HepG2 (cell line): ENCODE data around the gene MARCHF11. TPM values are rescaled to one million over a fixed set of nuclear protein-coding genes. Genes with fewer than 3 reads are reported as not detected.

Experiments
- ATAC-seq: fragments of 200-7000 bp; cut with Tn5 transposase; 3 replicates; pipeline ENCODE4 v1.9.1; 2020; ENCODE audit warnings: mild to moderate bottlenecking, moderate library complexity
- BruUV-seq: library from RNA; stranded (reverse); fragments of 400-500 nt; replicated peaks from 2 replicates; lab custom pipeline; 2021; lab: Mats Ljungman, UMichigan
- CTCF ChIA-PET: fragments of 300-600 bp; formaldehyde crosslinking; extraction: SDS; loops from one replicate; lab custom pipeline; 2021; ENCODE audit warnings: low total read pairs, inconsistent platforms, low intra/inter-chr PET ratio; lab: Yijun Ruan, JAX
- POLR2A ChIA-PET: fragments of 350-600 bp; sonication (Branson Sonifier 250); formaldehyde crosslinking; loops from one replicate; lab custom pipeline; 2020; ENCODE audit warnings: antibody characterized with exemption, inconsistent platforms; lab: Yijun Ruan, JAX
- DNase-seq: peaks from one replicate; pipeline ENCODE4 v3.0.0-alpha.2; 2015; ENCODE audit warnings: low spot score
- FAIRE-seq: peaks from 3 replicates; lab custom pipeline; 2011; peaks lifted over from hg19 to GRCh38; lab: Jason Lieb, UNC
- H2AFZ ChIP-seq: one replicate; pipeline ENCODE4 v1.6.1; 2011; ENCODE audit warnings: low read length, inconsistent platforms
- H3K27ac ChIP-seq: fragments of 300-600 bp; 3 replicates; pipeline ENCODE4 v1.8.0; 2011; ENCODE audit warnings: mixed run types, mild to moderate bottlenecking, mixed read lengths, low read length, inconsistent platforms; ENCODE audit not compliant: insufficient read depth; ENCODE audit errors: extremely low read length
- H3K27me3 ChIP-seq, 2 experiments: fragments of 200-600 bp in 1 of 2; 2 replicates in 1 of 2; 3 replicates in 1 of 2; pipeline versions ENCODE4 v1.6.0 to v1.8.0; 2011; ENCODE audit warnings: low read length in 2 of 2, mild to moderate bottlenecking in 2 of 2, moderate library complexity in 2 of 2, inconsistent platforms in 1 of 2; ENCODE audit not compliant: insufficient read depth in 2 of 2, control insufficient read depth in 1 of 2
- H3K36me3 ChIP-seq, 2 experiments: fragments of 200-600 bp in 1 of 2; replicated peaks in 1 of 2; 2 replicates in 1 of 2; 3 replicates in 1 of 2; pipeline versions ENCODE4 v1.5.1 to v1.8.0; 2011; ENCODE audit warnings: low read length in 2 of 2, inconsistent platforms in 1 of 2; ENCODE audit not compliant: insufficient read depth in 2 of 2, control insufficient read depth in 1 of 2
- H3K4me1 ChIP-seq: 2 replicates; pipeline ENCODE4 v1.5.1; 2012; ENCODE audit warnings: low read length, inconsistent platforms; ENCODE audit not compliant: insufficient read depth
- H3K4me2 ChIP-seq: 2 replicates; pipeline ENCODE4 v1.6.0; 2011; ENCODE audit warnings: low read depth, low read length, inconsistent platforms
- H3K4me3 ChIP-seq, 3 experiments: fragments of 200-600 bp in 1 of 3; sonication (generic), shearing (Covaris generic) in 1 of 3; replicated peaks in 1 of 3; 2 replicates each; pipeline ENCODE4 v1.5.1; 2011 to 2016; ENCODE audit warnings: low read length in 3 of 3, inconsistent platforms in 2 of 3, low read depth in 2 of 3, mild to moderate bottlenecking in 2 of 3, control low read depth in 1 of 3, mixed read lengths in 1 of 3; ENCODE audit not compliant: insufficient read depth in 1 of 3
- H3K79me2 ChIP-seq: one replicate; pipeline ENCODE4 v1.6.1; 2011; ENCODE audit warnings: low read length, inconsistent platforms; ENCODE audit not compliant: insufficient read depth
- H3K9ac ChIP-seq: 2 replicates; pipeline ENCODE4 v1.6.0; 2011; ENCODE audit warnings: mild to moderate bottlenecking, low read depth, low read length, inconsistent platforms; ENCODE audit not compliant: insufficient read depth
- H3K9me3 ChIP-seq: 2 replicates; pipeline ENCODE4 v1.5.1; 2012; ENCODE audit warnings: mild to moderate bottlenecking, low read length
- H4K20me1 ChIP-seq: 2 replicates; pipeline ENCODE4 v1.6.0; 2011; ENCODE audit warnings: inconsistent platforms, mild to moderate bottlenecking, low read length, moderate library complexity; ENCODE audit not compliant: insufficient read depth
- CHD4 ChIP-seq: fragments of 200-600 bp; sonication (generic); IDR thresholded peaks from 2 replicates; pipeline ENCODE4 v1.7.0; 2017; ENCODE audit warnings: mild to moderate bottlenecking, low read length, borderline replicate concordance
- EZH2 ChIP-seq: conservative IDR thresholded peaks from 2 replicates; pipeline ENCODE4 v1.6.1; 2012; ENCODE audit warnings: mild to moderate bottlenecking, low read depth, low read length, moderate library complexity
- PAX8 ChIP-seq: sonication (generic); formaldehyde crosslinking; IDR thresholded peaks from 2 replicates; pipeline ENCODE4 v1.8.0; 2022; ENCODE audit warnings: mild to moderate bottlenecking, missing genetic modification reagents, borderline replicate concordance
- RARA ChIP-seq: IDR thresholded peaks from 2 replicates; pipeline ENCODE4 v1.6.1; 2016; ENCODE audit warnings: missing genetic modification reagents, missing compliant biosample characterization
- REL ChIP-seq: sonication (generic); formaldehyde crosslinking; conservative IDR thresholded peaks from 2 replicates; pipeline ENCODE4 v1.8.0; 2022; ENCODE audit warnings: mild to moderate bottlenecking, missing genetic modification reagents, moderate library complexity
- SOX6 ChIP-seq, 2 experiments: fragments of 450-650 bp in 1 of 2; sonication (generic) in 1 of 2; formaldehyde crosslinking in 1 of 2; IDR thresholded peaks; 2 replicates each; pipeline versions ENCODE4 v1.4.0 to v1.6.1; 2017 to 2020; ENCODE audit warnings: antibody characterized with exemption in 1 of 2, mild to moderate bottlenecking in 1 of 2, missing genetic modification reagents in 1 of 2
- TEAD2 ChIP-seq: sonication (generic); formaldehyde crosslinking; IDR thresholded peaks from 2 replicates; pipeline ENCODE4 v1.9.0; 2021; ENCODE audit warnings: missing genetic modification reagents
- ZNF354B ChIP-seq: sonication (generic); formaldehyde crosslinking; IDR thresholded peaks from 2 replicates; pipeline ENCODE4 v1.8.0; 2022; ENCODE audit warnings: mild to moderate bottlenecking, missing genetic modification reagents
- ZNF563 ChIP-seq: sonication (generic); formaldehyde crosslinking; IDR thresholded peaks from 2 replicates; pipeline ENCODE4 v1.8.0; 2022; ENCODE audit warnings: mild to moderate bottlenecking, moderate library complexity, missing genetic modification reagents
- ZSCAN12 ChIP-seq: sonication (generic); formaldehyde crosslinking; IDR thresholded peaks from 2 replicates; pipeline ENCODE4 v1.9.0; 2021; ENCODE audit warnings: mild to moderate bottlenecking, missing genetic modification reagents
- WGBS: methylation state at CpG from one replicate; pipeline ENCODE4 v1.1.6; 2017; ENCODE audit warnings: low lambda C conversion rate; 5-methylcytosine and 5-hydroxymethylcytosine counted together
- in situ Hi-C: cut with HindIII; loops from 2 replicates; pipeline ENCODE4 v1.10.0; 2017; ENCODE audit warnings: low pct_unique_long_range_greater_than_20kb; ENCODE audit not compliant: extremely low pct_ligation_motif_present
- intact Hi-C: fragments of 100-400 bp; cut with micrococcal nuclease; formaldehyde crosslinking; loops from one replicate; pipeline ENCODE4 v1.10.0; 2022; ENCODE audit not compliant: unreplicated experiment
- polyA plus RNA-seq, 8 experiments: library from polyadenylated mRNA; depleted of rRNA in 3 of 8; stranded (reverse) in 7 of 8; unstranded in 1 of 8; fragments of >200 nt; fragmentation: Illumina TruSeq in 4 of 8; extraction: Trizol in 4 of 8; gene quantifications; 2 replicates each; pipeline versions ENCODE4 v1.2.1 to v1.2.3, GENCODE V29; 2011 to 2016; ENCODE audit warnings: low read depth in 4 of 8, missing spikeins in 1 of 8, mixed read lengths in 1 of 8; ENCODE audit not compliant: insufficient read depth in 1 of 8
- total RNA-seq, 5 experiments: library from RNA; depleted of rRNA; stranded (reverse); fragments of >200 nt; fragmentation: Illumina TruSeq; extraction: Trizol; gene quantifications; 2 replicates each; pipeline ENCODE4 v1.2.3, GENCODE V29; 2016; ENCODE audit warnings: low read depth in 1 of 5
- TF ChIP-seq, protein P1 (sequence below): sonication (generic); formaldehyde crosslinking; IDR thresholded peaks from 2 replicates; pipeline ENCODE4 v1.8.1; 2022; ENCODE audit warnings: mild to moderate bottlenecking, missing genetic modification reagents
- TF ChIP-seq, protein P2 (sequence below): sonication (generic); formaldehyde crosslinking; IDR thresholded peaks from 2 replicates; pipeline ENCODE4 v1.5.0; 2020; ENCODE audit warnings: missing genetic modification reagents, mild to moderate bottlenecking, borderline replicate concordance
- TF ChIP-seq, protein P3 (sequence below): sonication (generic); formaldehyde crosslinking; IDR thresholded peaks from 2 replicates; pipeline ENCODE4 v1.5.1; 2020; ENCODE audit warnings: mild to moderate bottlenecking, missing genetic modification reagents, moderate library complexity
- TF ChIP-seq, protein P4 (sequence below): sonication (generic); formaldehyde crosslinking; IDR thresholded peaks from 2 replicates; pipeline ENCODE4 v1.4.0; 2020; ENCODE audit warnings: missing genetic modification reagents
- TF ChIP-seq, protein P5 (sequence below): sonication (generic); formaldehyde crosslinking; IDR thresholded peaks from 2 replicates; pipeline ENCODE4 v1.5.0; 2020; ENCODE audit warnings: missing genetic modification reagents

Gene MARCHF11
- total and polyA plus RNA-seq, 2 of the 13 experiments (the other 11 are each of a cell fraction or from before 2014, with no cell fraction given) = not detected

DNA sequence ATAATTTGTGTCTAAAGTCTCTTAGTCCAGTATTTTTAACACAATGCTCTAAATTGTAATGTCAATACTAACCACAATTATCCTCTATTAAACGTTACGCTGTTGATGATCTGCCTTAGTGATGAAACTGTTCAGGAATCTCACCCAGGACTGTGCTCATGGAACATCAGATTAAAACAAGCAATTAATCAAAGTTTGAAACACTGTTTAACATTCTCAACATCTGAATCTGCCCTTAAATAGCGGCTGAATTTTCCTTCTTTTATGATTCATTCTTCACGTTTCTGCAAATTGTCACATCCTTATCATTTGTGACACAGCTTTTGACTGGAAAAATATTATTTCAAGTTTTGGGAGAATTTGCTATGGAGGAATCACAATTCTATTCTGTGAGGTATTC lies 113.8 kb downstream of the MARCHF11 start (continued):
- TF ChIP-seq, protein P1, sequence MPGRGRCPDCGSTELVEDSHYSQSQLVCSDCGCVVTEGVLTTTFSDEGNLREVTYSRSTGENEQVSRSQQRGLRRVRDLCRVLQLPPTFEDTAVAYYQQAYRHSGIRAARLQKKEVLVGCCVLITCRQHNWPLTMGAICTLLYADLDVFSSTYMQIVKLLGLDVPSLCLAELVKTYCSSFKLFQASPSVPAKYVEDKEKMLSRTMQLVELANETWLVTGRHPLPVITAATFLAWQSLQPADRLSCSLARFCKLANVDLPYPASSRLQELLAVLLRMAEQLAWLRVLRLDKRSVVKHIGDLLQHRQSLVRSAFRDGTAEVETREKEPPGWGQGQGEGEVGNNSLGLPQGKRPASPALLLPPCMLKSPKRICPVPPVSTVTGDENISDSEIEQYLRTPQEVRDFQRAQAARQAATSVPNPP (CRISPR knock-in tag) = no peak
- TF ChIP-seq ZNF354B (no peak), ZSCAN12 (CRISPR knock-in tag) (no peak), REL (CRISPR knock-in tag) (no peak), TEAD2 (CRISPR knock-in tag) (no peak), PAX8 (CRISPR knock-in tag) (no peak), CHD4 (no peak)
- TF ChIP-seq, protein P2, sequence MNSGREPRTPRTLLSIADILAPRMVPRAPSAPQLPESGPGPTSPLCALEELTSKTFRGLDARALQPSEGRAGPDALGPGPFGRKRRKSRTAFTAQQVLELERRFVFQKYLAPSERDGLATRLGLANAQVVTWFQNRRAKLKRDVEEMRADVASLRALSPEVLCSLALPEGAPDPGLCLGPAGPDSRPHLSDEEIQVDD (CRISPR knock-in tag) = no peak

DNA sequence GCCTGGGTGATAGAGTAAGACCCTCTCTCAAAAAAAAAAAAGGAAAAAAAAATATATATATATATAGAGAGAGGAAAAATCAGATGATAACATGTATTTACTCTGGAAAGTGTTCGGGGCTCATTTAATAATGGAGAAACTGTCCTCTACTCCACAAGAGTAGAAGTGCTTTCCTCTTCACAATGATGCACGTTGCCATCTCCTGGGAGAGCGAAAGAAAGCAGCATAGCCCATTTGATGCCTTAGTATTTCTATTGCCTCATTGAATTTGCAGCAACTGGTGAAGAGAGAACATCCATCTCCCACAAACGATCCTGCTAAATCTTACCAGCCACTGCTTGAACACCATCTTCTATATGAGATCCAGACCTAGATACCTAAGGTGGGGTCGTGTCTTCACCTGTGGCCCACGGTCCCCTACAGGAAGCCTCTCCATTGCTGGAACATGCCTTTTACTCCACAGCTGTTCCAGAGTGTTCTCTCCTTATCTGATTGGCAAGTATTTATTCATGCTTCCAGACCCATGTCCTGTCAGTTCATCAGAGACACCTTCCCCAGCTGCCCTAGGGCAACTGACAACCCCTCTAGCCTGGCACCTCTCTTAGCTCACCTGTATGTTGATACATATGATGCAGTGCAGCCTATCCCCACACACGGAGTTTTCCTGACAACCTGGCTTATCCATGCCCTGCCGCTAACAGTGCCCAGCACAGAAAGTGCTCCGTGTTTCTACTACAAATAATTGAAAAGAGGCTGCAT lies 115.3 kb downstream of the MARCHF11 start:
- H4K20me1 ChIP-seq = no peaks in the 10 kb centered on the region
- no peak overlapping the region for H2AFZ ChIP-seq
- in situ Hi-C loops = no loop called here
- FAIRE-seq (no peak), ATAC-seq (no peak), DNase-seq (no peak)
- no TSS peak for BruUV-seq
- no peak overlapping the region for H3K27ac ChIP-seq
- POLR2A ChIA-PET = no interaction called here
- H3K79me2 ChIP-seq = no peaks in the 10 kb centered on the region
- H3K9me3 ChIP-seq = no peaks in the 10 kb centered on the region
- no peak overlapping the region for H3K4me3 ChIP-seq
- no peaks in the 10 kb centered on the region for H3K4me1 ChIP-seq
- H3K27me3 ChIP-seq = no peaks in the 10 kb centered on the region; a peak in 1 of 5 replicates
- 12% methylated on average over 9 of the region's 9 CpGs for WGBS
- no peak overlapping the region for H3K9ac ChIP-seq
- CTCF ChIA-PET = no interaction called here
- no peak overlapping the region for H3K4me2 ChIP-seq
- no peaks in the 10 kb centered on the region for H3K36me3 ChIP-seq
- intact Hi-C loops = no loop called here
- TF ChIP-seq EZH2 (no peak), RARA (no peak), ZNF563 (no peak), SOX6 (IDR thresholded peaks at IDR 0.05) (no peak), SOX6 (CRISPR knock-in tag; IDR thresholded peaks at IDR 0.05) (no peak)
- TF ChIP-seq, protein P3, sequence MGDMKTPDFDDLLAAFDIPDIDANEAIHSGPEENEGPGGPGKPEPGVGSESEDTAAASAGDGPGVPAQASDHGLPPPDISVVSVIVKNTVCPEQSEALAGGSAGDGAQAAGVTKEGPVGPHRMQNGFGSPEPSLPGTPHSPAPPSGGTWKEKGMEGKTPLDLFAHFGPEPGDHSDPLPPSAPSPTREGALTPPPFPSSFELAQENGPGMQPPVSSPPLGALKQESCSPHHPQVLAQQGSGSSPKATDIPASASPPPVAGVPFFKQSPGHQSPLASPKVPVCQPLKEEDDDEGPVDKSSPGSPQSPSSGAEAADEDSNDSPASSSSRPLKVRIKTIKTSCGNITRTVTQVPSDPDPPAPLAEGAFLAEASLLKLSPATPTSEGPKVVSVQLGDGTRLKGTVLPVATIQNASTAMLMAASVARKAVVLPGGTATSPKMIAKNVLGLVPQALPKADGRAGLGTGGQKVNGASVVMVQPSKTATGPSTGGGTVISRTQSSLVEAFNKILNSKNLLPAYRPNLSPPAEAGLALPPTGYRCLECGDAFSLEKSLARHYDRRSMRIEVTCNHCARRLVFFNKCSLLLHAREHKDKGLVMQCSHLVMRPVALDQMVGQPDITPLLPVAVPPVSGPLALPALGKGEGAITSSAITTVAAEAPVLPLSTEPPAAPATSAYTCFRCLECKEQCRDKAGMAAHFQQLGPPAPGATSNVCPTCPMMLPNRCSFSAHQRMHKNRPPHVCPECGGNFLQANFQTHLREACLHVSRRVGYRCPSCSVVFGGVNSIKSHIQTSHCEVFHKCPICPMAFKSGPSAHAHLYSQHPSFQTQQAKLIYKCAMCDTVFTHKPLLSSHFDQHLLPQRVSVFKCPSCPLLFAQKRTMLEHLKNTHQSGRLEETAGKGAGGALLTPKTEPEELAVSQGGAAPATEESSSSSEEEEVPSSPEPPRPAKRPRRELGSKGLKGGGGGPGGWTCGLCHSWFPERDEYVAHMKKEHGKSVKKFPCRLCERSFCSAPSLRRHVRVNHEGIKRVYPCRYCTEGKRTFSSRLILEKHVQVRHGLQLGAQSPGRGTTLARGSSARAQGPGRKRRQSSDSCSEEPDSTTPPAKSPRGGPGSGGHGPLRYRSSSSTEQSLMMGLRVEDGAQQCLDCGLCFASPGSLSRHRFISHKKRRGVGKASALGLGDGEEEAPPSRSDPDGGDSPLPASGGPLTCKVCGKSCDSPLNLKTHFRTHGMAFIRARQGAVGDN (CRISPR knock-in tag) = no peak
- TF ChIP-seq, protein P4, sequence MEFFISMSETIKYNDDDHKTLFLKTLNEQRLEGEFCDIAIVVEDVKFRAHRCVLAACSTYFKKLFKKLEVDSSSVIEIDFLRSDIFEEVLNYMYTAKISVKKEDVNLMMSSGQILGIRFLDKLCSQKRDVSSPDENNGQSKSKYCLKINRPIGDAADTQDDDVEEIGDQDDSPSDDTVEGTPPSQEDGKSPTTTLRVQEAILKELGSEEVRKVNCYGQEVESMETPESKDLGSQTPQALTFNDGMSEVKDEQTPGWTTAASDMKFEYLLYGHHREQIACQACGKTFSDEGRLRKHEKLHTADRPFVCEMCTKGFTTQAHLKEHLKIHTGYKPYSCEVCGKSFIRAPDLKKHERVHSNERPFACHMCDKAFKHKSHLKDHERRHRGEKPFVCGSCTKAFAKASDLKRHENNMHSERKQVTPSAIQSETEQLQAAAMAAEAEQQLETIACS = no peak
- TF ChIP-seq, protein P5, sequence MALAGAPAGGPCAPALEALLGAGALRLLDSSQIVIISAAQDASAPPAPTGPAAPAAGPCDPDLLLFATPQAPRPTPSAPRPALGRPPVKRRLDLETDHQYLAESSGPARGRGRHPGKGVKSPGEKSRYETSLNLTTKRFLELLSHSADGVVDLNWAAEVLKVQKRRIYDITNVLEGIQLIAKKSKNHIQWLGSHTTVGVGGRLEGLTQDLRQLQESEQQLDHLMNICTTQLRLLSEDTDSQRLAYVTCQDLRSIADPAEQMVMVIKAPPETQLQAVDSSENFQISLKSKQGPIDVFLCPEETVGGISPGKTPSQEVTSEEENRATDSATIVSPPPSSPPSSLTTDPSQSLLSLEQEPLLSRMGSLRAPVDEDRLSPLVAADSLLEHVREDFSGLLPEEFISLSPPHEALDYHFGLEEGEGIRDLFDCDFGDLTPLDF (CRISPR knock-in tag) = no peak
